Coronary artery (tissue), 2 donors: Measurements from ENCODE around the gene KRTAP10-9.
"Not testable (repeated sequence)": the region's sequence is repeated elsewhere in the genome, so short reads cannot be mapped to it uniquely, and the experiment has no call there.

Experiments used
- DNase-seq: peaks from one replicate; pipeline ENCODE4 v3.0.0-alpha.2; 2017; ENCODE audit warnings: low spot score
- H3K27ac ChIP-seq, 2 donors: fragments of 200-600 bp; sonication (generic); one replicate each; pipeline ENCODE4 v1.5.1; 2016 to 2019
- H3K4me3 ChIP-seq: fragments of 200-600 bp; sonication (generic); 2 replicates; pipeline ENCODE4 v1.5.1; 2016; ENCODE audit warnings: mild to moderate bottlenecking, moderate library complexity
- CTCF ChIP-seq: fragments of 200-600 bp; sonication (generic); IDR thresholded peaks from one replicate; pipeline ENCODE4 v1.5.1; 2019; ENCODE audit warnings: antibody characterized with exemption

The KRTAP10-9 gene

GRCh38 chr21:44640761-44641160, 13.9 kb downstream of the KRTAP10-9 start:
- no peak for DNase-seq
- Histone ChIP-seq H3K4me3 (no peak overlapping the region), H3K27ac (no peak overlapping the region)
- TF ChIP-seq CTCF = no peak

- no peak for DNase-seq
- Histone ChIP-seq H3K27ac (no peak overlapping the region), H3K4me3 (no peak overlapping the region)
- TF ChIP-seq CTCF = no peak
Measured at GRCh38 chr21:44643741-44644310, 16.9 kb downstream of the KRTAP10-9 start.

- no peak overlapping the region for H3K27ac ChIP-seq
- no peak for TF ChIP-seq CTCF
- no peak overlapping the region for H3K4me3 ChIP-seq
- no peak for DNase-seq
Measured at GRCh38 chr21:44644878-44645277, 18.0 kb downstream of the KRTAP10-9 start.

GRCh38 chr21:44646366-44647221, 19.7 kb downstream of the KRTAP10-9 start, which contains the start of gene KRTAP10-11:
KRTAP10-11 (plus strand) TSS chr21:44646414; CDS start chr21:44646459, 45 bp downstream.
- DNase-seq, H3K27ac ChIP-seq, H3K4me3 ChIP-seq: not testable (repeated sequence)

GRCh38 chr21:44647222-44647552, 20.3 kb downstream of the KRTAP10-9 start:
- TF ChIP-seq CTCF = no peak
- no peak overlapping the region for H3K4me3 ChIP-seq
- no peak for DNase-seq

GRCh38 chr21:44648557-44649311, 21.8 kb downstream of the KRTAP10-9 start:
- Histone ChIP-seq H3K4me3 (no peak overlapping the region), H3K27ac (no peak overlapping the region)
- no peak for TF ChIP-seq CTCF
- no peak for DNase-seq

More at GRCh38 chr21:44647222-44647552, 20.3 kb downstream of the KRTAP10-9 start:
- H3K27ac ChIP-seq = no peak overlapping the region

GRCh38 chr21:44649521-44650100, 22.7 kb downstream of the KRTAP10-9 start:
- H3K4me3 ChIP-seq = no peak overlapping the region
- H3K27ac ChIP-seq = no peak overlapping the region
- TF ChIP-seq CTCF = no peak
- DNase-seq = no peak
